CD4-positive, alpha-beta T cell treated with Interleukin-1 beta for 1 hour (primary cell): ENCODE results near the gene ARHGAP26.
A peak's percentile ranks its signal among the peaks of the same experiment; 100 is the strongest.
"Not testable (repeated sequence)": the region's sequence is repeated elsewhere in the genome, so short reads cannot be mapped to it uniquely, and the experiment has no call there.

ENCODE experiments used
- DNase-seq, 2 donors: peaks; one replicate each; pipeline ENCODE4 v3.0.0-alpha.2; 2020 to 2022

Gene ARHGAP26

GRCh38 chr5:142938266-142938880 lies 168.2 kb downstream of the ARHGAP26 start:
- no peak for DNase-seq

DNA sequence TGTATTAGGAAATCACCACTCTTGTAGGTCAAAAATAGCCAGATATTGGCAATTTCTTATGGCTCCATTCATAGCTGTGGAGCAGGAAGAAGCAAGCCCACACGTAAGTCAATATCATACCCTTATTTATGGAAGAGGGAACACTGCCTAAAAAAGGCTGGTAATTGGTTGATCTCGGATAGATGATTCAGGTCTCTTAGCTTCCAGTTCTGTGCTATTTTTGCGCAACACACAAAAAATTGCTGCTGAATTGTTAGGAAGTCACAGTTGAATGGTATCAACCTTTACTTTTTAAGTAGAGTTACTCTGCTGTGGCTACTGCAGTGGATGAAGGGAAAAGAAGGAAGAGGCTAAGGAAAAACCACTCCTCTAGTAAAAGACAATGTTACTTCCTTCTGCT lies 168.8 kb downstream of the ARHGAP26 start:
- DNase-seq = no peak

GRCh38 chr5:142939884-142940283 lies 169.7 kb downstream of the ARHGAP26 start:
- DNase-seq = no peak

- DNase-seq = no peak
Measured at GRCh38 chr5:142941245-142941644, 171.1 kb downstream of the ARHGAP26 start.

- DNase-seq = no peak
Measured at GRCh38 chr5:142942901-142943300, 172.7 kb downstream of the ARHGAP26 start.

DNA sequence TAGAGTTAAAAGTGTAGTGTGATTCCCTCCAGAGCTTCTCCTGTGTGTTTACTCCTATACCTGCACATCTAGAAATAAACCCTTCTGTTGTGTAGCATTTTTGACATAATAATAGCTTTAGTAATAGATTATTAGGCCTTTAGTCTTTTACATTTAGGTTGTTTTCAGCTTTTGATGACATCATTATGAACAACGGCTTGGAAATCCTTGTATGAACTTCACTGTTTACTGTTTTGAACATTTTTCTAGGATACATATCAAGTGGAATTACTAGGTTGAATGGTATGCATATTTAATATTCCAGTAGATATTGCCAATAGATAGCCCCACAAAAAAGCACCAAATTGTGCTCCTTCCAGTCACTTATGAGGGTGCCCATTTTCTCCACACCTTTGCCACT lies 174.0 kb downstream of the ARHGAP26 start:
- DNase-seq = no peak

DNA sequence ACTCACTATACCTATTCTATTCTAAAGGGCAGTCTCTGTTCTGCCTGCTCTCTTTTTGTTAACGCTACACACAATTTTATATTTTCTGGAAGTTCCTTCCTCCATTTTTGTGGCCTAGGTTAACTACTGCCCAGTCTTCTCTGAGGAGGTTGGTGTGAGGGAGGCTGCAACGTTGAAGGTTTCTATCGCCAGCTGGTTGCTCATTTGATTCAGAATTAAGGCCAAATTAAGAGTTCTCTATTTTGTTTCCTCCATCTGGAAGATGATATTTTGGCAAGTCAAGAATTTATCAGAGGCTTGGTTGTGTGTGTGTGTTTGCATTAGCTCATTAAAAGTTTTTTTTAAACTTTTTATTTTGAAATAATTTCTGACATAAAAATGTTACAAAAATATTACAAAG lies 175.1 kb downstream of the ARHGAP26 start:
- no peak for DNase-seq

DNA sequence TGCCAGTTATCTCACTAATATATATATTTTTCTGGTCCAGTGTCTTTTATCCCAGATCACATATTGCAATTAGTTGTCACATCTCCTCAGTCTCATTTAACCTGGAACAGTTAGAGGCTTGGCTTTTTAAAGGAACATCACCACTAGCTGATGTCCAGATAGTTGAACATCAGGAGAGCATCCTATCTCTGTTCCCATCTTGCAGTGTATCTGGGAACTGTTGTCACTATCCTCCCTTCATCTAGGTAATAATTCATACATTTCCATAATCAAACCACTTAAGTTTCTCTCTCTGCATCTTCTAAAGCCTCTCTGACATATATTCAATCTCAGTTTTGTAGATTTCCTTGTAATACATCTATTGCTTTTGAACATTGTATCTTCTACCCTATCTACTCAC lies 175.7 kb downstream of the ARHGAP26 start:
- no peak for DNase-seq

GRCh38 chr5:142946547-142947426 lies 176.6 kb downstream of the ARHGAP26 start:
- no peak for DNase-seq

GRCh38 chr5:142947427-142947709 lies 177.2 kb downstream of the ARHGAP26 start:
- DNase-seq = no peak

- no peak for DNase-seq
Measured at GRCh38 chr5:142952229-142952628, 182.1 kb downstream of the ARHGAP26 start.

- DNase-seq = not testable (repeated sequence)
Measured at GRCh38 chr5:142952871-142953270, 182.7 kb downstream of the ARHGAP26 start.

- no peak for DNase-seq
Measured at GRCh38 chr5:142954455-142954854, 184.3 kb downstream of the ARHGAP26 start.

DNA sequence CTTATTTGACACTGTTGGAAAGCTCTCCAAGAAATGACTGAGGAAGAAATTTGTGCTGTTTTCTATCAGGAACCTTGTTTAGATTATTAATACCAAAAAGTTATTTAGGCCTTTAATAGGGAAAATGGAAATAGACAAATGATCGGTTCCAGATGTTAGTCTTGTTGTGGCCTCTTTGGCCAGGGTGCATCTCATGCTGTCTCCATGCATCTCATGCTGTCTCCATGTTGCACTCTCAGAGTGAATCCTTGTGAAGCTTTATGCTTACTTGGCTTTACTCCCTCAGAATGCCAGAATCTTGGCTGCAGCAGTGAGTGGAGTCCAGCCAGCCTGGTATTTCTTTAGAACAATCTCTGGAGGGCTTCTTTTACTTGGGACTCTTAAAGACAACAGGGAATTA lies 185.5 kb downstream of the ARHGAP26 start:
- DNase-seq = no peak

GRCh38 chr5:142957528-142957927 lies 187.4 kb downstream of the ARHGAP26 start:
- no peak for DNase-seq

GRCh38 chr5:142958944-142959682 lies 188.9 kb downstream of the ARHGAP26 start:
- no peak for DNase-seq

DNA sequence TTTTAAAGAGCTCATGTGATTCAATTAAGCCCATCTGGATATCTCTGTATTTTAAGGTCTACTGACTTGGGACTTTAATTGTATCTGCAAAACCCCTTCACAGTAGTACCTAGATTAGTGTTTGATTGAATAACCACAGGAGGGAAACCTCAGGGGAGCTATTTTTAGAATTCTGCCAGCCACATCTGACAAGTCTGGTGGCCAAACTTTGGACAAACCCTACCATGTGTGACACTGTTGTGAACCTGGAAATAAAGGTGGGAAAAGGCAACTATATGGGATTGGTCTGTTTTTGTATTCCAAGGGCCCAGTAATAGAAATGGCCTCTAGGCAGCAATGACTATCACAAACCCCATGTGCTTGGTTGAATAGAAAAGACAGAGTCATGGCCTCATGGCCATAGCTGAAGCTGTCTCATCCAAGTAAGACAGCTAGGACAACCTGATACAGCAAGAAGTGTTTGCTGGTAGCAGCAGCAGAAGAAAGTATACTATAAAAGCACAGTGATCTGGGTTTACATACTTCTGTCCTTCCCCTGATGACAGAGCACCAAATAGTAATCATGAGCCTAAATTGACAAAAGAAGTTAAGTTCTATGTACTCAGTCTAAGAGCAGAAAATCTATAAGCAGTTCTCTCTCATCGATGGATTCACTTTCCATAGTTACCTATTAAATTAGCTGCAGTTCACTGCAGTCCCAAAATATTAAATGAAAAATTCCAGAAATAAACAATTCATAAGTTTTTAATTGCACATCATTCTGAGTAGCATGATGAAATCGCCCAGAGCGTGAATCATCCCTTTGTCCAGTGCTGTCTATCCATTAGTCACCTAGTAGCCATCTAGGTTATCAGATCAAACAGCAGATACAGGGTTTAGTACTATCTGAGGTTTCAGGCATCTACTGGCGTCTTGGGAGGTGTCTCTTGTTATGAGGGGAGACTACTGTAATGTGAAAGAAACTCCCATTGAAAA lies 189.8 kb downstream of the ARHGAP26 start:
- DNase-seq = no peak

- no peak for DNase-seq
Measured at GRCh38 chr5:142961440-142962173, 191.4 kb downstream of the ARHGAP26 start.

GRCh38 chr5:142962174-142962533 lies 192.0 kb downstream of the ARHGAP26 start:
- DNase-seq = no peak

DNA sequence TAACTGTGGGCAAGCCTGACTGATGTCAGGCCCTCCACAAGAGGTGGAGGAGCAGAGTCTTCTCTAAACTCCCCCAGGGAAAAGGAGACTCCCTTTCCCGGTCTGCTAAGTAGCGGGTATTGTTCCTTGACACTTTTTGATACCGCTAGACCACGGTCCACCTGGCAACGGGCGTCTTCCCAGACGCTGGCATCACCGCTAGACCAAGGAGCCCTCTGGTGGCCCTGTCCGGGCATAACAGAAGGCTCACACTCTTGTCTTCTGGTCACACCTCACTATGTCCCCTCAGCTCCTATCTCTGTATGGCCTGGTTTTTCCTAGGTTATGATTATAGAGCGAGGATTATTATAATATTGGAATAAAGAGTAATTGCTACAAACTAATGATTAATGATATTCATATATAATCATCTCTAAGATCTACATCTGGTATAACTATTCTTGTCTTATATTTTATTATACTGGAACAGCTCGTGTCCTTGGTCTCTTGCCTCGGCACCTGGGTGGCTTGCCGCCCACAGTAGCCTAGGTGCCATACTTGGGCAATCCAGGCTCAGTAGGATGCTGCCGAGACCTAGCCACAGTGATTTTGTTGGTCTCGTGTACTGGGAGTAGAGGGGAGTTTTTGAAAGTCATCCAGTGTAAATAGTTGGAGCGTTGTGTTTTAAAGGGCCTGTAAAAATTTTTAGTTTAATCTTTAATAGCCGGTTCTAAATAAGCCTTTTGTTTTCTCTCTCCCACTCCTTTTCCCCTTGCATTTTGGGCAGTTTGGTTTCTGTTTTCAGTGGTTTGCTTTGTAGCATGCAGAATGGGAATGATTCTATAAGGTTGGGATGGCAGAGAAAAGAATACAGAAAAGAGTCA lies 195.3 kb downstream of the ARHGAP26 start:
- peak in 1 of 2 donors; percentile 32 for DNase-seq

GRCh38 chr5:142966121-142966420 lies 195.9 kb downstream of the ARHGAP26 start:
- no peak for DNase-seq
